ENCODE measurements around the gene NHERF2.

DNA sequence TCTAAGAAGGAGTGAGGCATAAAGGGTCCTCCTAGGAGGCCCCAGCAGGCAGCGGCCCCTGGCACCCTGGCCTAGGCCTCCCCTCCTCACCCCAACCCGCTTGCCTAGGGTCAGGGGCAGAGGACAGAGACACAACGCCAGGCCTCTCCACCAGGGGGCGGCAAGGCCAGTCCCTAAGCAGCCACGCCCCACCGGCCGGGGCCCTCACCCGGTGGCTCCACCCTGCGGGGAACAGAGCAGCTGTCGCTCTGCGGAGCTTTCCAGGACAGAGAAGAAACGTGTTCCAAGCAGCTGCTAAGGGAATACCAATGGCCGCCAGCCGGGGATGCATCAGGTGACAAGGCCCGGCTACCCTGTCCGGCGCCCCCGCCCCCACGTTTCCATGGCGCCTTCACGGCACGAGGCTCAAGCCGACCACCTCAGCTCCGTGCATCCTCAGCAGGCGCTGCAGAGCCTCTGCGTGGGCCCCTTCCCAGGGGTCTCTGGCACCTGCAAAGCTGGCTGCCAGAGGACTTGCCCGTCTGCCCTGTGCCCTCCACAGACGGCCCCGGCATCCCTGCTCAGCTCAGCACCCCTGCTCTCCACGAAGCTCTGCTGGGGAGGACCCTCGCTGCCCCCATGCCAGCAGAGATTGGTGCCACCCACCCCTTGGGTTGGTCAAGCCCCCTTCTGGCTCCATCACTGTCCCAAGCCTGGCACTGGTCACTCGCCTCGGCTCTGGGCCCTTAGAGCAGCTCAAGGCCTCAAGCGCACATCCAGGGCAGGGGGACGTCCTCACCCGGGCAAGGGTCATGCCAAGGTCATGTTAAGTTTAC, 22.7 kb upstream of the NHERF2 start:
- TF ChIP-seq CTCF (conservative IDR thresholded peaks at IDR 0.05; ENCODE audit: low read length) (peak; percentile 70), EZH2phosphoT487 (IDR thresholded peaks at IDR 0.05; ENCODE audit: borderline replicate concordance) (no peak)

Data from Loucy (cell line).